NCI-H2107 (cell line): ENCODE results near the gene NR2F1-AS1.
"Not testable (repeated sequence)": the region's sequence is repeated elsewhere in the genome, so short reads cannot be mapped to it uniquely, and the experiment has no call there.

Source experiments
- DNase-seq: peaks from one replicate; lab custom pipeline; 2025; lab: John Stamatoyannopoulos, UW

Gene NR2F1-AS1

GRCh38 chr5:93517828-93518227 lies 63.2 kb downstream of the NR2F1-AS1 start:
- DNase-seq: no peak

- DNase-seq: no peak
Observed at GRCh38 chr5:93513298-93513697, 67.7 kb downstream of the NR2F1-AS1 start.

DNA sequence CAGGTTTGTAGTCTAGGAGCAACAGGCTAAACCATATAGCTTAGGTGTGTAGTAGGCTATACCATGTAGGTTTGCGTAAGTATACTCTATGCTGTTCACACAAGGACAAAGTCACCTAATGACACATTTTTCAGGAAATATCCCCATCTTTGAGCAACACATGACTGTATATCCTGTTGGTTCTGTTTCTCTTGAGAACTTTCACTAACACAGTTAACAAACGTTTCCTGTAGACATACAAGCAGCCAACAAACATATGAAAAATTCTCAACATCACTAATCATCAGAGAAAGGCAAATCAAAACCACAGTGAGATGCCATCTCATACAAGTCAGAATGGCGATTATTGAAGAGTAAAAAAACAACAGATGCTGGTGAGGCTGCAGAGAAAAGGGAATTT lies 68.2 kb downstream of the NR2F1-AS1 start:
- no peak for DNase-seq

GRCh38 chr5:93511445-93511844 lies 69.6 kb downstream of the NR2F1-AS1 start:
- DNase-seq: no peak

- no peak for DNase-seq
Observed at GRCh38 chr5:93510626-93511380, 70.2 kb downstream of the NR2F1-AS1 start.

- DNase-seq: not testable (repeated sequence)
Observed at GRCh38 chr5:93505553-93505952, 75.5 kb downstream of the NR2F1-AS1 start.

GRCh38 chr5:93503598-93504067 lies 77.4 kb downstream of the NR2F1-AS1 start:
- DNase-seq: no peak

DNA sequence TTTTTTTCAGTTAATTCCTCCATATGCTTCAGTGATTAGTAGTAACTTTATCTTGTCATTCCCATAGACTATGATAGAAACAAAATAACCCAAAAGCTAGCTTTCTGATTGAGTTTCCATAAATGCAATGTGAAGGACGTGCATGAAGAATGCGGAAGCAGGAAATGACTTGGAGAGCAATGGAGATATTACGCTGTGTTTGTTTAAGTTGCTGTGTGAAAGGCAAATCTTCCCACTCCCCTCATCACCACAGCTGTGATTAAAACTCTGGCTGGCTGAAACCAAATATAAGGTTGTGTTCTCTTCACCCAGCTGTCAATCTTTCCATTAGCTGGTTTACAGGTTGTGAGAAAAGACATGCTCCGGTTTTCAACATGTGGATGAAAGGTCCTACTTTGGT lies 83.9 kb downstream of the NR2F1-AS1 start:
- no peak for DNase-seq

DNA sequence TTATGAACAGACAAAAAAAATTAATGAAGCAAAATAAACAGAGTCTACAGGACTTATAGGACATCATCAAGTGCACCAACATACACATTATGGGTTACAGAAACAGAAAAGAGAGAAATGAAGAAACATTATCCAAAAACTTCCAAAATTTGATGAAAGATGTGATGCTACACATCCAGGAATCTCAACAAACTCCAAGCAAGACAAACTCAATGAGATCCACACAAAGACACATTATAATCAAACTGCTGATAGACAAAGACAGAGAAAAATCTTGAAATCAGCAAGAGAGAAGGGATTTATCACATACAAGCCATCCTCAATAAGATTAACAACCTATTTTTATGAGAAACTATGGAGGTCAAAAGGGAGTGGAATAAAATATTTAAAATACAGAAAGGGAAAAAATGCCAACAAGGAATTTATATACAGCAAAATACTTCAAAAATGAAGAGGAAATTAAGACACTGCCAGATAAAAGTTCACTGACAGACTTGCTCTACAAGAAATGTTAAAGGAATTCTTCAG lies 101.0 kb downstream of the NR2F1-AS1 start:
- no peak for DNase-seq

DNA sequence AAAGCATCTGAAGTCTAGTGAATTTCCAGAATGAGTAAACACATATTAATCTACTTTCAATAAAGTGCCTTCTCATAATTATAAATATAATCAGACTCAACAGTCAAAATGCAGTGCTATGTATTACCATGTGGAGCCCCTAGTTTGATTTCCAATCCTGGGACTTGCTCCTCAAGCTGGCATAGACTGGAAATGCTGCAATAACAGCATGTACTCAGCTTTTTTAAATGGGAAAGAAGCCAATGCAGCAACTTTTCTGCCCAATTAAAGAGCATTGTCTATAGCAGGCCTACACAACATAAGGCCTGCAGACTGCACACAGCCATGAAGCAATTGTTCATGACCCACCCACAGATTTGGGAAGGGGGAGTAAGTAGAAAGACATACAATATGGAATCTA lies 103.2 kb downstream of the NR2F1-AS1 start:
- DNase-seq: no peak

DNA sequence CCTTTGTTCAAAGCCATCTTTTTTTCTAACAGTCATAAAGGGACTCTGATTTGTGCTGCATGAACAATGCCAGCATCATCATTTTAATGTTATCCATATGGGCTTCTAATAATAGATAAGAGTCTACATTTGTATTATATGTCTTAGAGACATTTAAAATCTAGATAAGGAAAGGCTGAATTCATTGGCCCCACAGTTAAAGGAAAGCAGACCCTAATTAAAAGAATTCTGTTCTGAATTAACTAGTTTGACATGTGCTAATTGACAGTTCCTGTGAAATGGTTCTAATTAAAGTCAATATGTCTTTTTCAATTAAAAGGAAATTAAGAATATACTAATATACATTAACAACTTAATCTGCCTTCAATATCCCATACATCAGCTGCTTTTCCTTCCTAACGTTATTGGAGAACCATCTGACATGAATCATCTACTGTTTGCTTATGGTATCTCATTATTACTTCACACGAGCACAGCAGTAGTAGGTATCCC lies 104.7 kb downstream of the NR2F1-AS1 start:
- no peak for DNase-seq

DNA sequence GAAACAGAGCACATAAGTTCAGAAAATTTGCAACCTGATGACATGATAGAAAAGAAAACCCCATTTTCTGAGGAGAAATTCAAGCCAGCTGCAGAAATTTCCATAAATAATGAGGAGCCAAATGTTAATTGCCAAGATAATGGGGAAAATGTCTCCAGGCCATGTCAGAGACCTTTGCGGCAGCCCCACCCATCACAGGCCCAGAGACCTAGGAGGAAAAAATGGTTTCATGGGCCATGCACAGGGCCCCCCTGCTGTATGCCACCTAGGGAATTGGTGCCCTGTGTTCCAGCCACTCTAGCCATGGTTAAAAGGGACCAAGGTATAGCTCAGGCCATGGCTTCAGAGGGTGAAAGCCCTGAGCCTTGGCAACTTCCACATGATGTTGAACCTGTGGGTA lies 118.1 kb downstream of the NR2F1-AS1 start:
- DNase-seq: no peak

DNA sequence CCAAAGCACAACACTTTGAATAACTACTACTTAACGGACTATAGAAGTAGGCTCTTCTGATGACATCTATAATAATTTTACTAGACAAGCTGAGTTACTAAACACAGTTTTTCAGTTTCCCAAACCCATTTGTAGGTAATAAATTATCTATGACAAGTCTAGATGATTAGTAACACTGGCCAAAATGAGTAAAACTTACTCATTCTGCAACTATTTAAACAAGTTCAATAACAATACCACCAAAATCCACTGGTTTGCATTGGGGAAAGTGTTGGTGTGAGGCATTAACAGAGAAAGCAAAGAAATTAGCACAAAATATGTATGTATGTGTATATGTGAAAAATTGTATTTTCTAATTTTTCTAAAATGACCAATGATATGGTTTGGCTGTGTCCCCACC lies 119.3 kb downstream of the NR2F1-AS1 start:
- DNase-seq: no peak

DNA sequence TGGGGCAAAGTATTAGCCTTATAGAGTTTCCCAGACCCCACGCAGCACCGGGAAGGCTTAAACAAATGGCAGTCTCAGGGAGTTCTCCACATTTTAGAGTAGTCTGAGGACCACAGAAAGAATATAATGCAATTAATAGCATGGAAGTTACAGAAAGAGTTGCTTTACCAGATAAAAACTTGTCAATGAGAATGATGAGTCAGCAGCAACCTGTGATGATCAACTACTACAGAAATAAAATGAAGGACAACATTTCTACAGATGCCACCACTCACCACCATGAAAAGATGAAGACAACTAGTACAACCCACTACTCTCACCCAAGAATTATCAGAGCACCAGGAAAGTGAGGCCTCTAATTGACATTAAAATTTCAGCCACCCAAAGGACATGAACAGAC lies 120.7 kb downstream of the NR2F1-AS1 start:
- DNase-seq: no peak

- DNase-seq: not testable (repeated sequence)
Observed at GRCh38 chr5:93456796-93457195, 124.2 kb downstream of the NR2F1-AS1 start.

DNA sequence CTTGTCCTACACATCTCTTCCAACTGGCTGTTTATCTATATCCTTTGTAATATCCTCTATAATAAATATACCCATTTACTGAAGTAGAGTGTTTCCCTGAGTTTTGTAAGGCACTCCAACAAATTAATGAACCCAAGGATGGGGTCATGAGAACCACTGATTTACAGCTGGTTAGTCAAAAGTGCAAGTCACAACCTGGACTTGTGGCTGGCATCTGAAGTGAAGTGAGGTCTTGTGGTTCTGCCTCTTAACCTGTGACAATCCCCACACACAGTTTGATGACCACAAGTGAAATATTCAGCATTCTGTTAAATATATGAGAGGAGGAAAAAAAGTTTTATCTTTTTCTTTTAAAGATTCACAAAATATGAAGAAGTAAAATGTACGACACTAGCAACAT lies 126.1 kb downstream of the NR2F1-AS1 start:
- no peak for DNase-seq

- DNase-seq: no peak
Observed at GRCh38 chr5:93452255-93452654, 128.8 kb downstream of the NR2F1-AS1 start.

DNA sequence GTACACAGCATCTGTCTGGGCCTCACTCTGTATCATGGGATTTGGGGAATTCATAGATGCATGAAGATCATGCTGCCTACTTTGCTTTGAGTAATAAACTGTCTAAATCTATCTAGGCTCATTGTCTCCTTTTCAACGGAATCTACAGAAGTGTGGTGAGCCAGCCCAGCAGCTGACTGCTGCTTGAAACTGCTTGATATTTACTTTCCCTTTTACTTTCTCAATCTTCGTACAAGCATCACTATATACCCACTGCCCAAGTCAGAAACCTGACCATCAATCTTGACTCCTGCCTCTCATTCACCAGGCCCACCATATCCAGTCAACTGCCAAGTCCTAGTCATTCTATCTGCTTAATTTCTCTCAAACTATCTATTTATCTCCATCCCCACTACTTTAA lies 142.9 kb downstream of the NR2F1-AS1 start:
- DNase-seq: no peak

GRCh38 chr5:93436083-93436482 lies 144.9 kb downstream of the NR2F1-AS1 start:
- DNase-seq: no peak

DNA sequence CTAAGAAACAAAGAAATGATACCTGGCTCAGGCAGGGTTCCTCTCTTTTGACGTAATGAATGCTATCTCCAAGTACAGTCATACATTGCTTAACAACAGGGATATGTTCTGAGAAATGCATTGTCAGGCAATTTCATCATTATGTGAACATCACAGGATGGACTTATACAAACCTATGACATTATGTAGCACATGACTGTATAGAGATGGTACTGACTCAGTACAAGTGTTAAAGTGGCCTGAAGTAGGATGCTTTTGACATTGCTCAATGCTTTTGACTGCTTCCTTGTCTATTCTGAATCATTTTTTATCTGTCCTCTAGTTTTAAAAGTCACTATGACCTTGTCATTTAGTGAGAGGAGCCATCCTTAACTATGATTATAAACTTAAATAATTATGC lies 147.6 kb downstream of the NR2F1-AS1 start:
- DNase-seq: no peak

- DNase-seq: no peak
Observed at GRCh38 chr5:93431250-93431649, 149.8 kb downstream of the NR2F1-AS1 start.

- no peak for DNase-seq
Observed at GRCh38 chr5:93430673-93431199, 150.3 kb downstream of the NR2F1-AS1 start.

DNA sequence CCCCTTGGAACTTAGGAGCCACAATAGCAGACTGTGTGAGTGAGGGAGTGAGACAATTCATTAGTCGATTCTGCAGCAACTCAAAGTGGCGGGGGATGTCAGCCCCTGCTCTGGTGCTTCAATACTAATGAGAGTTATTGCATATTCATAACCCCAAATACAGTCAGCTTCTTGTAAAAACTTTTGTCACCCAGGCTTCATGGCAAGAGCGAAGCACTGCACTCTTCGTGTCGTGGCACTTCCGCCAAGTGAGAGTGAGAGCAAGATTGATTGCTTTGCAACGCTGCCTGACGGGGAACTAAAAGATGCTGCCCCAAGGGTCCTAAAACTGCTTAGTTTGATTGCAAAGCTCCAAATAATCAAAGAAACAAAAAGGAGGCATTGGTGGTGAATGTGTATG lies 150.9 kb downstream of the NR2F1-AS1 start:
- no peak for DNase-seq
